Endometrial microvascular endothelial cells (primary cell): ENCODE data around the gene SECTM1. TPM values are rescaled to one million over a fixed set of nuclear protein-coding genes. Genes with fewer than 3 reads are reported as not detected.
"Not testable (repeated sequence)": the region's sequence is repeated elsewhere in the genome, so short reads cannot be mapped to it uniquely, and the experiment has no call there.

Experiments
- in situ Hi-C: cut with HindIII; loops from 2 replicates; pipeline ENCODE4 v1.10.0; 2017; ENCODE audit warnings: low sequenced_read_pairs, low pct_unique_long_range_greater_than_20kb; ENCODE audit errors: inconsistent ontology term
- total RNA-seq: library from RNA; depleted of rRNA; stranded (reverse); fragments of >200 nt; gene quantifications from one replicate; pipeline ENCODE4 v1.2.3, GENCODE V29; 2015; ENCODE audit errors: inconsistent ontology term

Gene SECTM1
- total RNA-seq, 1 donor from 2014 or later = 8.0 TPM

DNA sequence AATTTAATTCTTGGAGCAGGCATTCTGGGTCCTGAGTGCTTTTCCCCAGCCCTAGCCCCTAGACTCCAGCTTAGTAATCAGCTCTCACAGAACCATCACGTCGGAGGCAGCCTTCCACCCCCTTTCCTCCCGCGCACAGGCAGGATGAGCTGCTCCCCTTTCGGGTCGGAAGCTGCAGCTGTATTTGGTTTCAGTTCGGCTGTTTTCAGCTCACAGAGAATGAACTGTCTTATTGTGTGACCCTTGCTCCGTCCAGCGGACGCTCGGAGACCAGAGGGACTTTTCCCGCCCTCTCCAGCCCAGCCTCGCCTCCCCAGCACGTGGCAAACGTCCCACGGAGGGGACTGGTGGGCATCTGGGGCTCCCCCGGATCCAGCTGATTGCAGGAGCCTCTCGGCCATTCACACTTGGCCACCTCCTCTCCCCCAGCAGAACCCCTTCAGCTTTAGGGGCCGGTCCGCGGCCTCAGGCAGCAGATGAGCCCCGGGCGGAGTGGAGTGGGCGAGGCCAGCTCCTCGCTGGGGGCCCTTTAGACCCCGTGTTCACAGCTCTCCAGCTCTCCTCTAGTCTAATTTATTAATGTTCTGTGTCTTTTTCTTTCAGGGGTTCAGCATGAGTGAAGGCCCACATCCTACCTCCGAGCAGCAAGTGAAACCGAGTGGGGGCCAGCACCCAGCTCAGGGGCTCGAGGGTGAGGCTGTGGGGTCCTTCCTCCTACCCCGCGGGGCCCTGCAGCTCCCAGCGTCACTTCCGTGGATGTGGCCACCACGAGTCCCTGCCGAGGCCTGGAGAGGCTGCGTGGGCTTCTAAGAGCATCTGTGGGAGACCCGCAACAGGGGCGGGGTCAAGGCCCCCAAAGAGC lies 37.1 kb upstream of the SECTM1 start:
- in situ Hi-C loops = no loop called here

DNA sequence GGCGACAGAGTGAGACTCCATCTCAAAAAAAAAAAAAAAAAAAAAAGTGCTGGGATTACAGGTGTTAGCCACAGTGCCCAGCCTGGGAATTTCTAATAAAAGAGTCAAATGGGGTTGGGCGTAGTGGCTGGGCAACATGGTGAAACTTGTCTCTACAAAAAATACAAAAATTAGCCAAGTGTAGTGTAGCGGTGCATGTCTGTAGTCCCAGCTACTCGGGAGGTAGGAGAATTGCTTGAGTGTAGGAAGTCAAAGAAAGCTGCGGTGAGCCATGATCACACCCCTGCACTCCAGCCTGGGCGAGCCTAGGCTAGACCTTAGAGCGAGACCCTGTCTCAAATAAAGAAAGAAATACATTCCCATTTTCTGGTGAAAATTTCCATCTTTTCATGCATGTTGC lies 35.6 kb upstream of the SECTM1 start:
- in situ Hi-C loops = no loop called here

DNA sequence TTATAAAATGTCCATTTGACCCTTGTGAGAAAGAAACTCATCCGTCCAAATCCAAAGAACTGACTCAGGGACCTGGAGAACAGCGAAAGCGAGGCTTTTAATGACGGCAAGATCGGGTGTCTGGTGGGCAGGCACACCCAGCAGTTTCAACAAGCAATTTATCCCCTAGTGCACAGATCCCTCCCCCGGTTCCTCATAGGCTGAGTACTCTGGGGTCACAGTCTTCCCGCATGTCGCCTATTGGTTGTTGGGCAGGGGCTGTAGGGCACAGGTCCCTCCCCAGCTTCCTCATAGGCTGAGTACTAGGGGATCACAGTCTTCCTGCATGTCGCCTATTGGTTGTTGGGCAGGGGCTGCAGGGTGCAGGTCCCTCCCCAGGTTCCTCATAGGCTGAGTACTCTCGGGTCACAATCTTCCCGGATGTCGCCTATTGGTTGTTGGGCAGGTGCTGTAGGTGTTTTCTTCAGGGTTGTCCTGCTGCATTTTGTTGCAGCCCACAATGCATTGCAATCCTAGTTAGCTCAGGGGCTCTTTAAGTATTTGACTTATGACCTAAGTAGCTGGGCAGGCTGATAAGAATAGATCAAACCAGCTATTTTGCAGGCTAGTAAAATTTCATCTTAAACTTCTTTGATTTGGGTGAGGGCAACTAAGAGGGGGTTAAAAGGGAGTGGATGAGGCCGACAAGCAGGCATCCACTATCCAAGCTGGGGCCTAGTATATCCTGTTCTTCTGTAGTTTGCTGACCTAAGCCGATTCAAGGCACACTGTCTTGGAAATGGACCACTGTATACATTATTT lies 34.4 kb upstream of the SECTM1 start:
- in situ Hi-C loops = no loop called here

DNA sequence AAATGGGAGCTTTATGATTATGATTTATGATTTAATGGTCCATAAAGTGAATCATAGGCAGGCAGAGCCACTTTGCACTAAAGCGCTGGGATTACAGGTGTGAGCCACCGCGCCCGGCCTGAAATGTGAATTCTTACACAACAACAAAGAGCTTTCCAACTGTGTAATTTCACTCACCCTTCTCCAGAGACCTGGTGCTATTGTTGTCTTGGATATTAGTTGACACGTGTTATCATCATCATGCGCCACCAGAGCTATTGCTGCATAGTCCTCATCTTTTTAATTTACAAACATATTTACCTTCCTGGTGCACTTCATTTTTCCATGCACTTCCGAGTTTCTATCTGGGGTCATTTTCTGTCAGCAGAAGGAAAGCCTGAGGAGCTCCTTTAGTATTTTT lies 33.2 kb upstream of the SECTM1 start:
- in situ Hi-C loops = no loop called here

DNA sequence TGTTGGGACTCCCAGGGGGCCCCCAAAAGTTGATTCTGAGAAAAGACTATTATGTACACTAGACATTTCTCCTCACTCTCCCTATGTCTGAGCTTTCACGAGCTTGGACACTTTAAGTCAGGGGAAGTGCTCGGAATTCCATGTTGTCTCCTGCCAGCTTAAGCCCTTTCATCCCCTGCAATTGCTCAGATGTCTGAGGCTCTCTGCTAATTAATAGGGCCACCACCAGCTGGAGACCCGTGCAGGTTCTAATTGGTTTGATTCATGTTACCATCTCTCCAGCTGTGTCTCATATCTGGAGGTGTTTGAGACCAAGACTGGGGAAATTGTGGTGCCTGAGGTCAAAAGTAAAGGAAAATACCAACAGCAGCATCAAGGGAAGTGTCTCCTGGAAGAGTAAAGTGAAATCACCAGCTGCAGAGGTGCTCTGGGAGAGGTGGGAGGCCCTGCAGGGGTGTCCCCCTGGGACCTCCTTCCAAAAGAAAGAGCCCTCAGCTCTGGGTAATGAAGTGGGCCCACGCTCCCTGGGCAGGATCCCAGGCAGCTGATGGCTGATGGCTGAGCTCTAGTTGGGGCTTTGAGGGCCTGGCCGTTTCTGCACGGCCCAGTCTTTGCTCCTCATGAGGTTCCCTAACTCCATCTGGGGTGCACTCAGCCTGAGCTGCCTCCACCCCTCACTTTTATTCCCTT lies 32.2 kb upstream of the SECTM1 start:
- in situ Hi-C loops = no loop called here

DNA sequence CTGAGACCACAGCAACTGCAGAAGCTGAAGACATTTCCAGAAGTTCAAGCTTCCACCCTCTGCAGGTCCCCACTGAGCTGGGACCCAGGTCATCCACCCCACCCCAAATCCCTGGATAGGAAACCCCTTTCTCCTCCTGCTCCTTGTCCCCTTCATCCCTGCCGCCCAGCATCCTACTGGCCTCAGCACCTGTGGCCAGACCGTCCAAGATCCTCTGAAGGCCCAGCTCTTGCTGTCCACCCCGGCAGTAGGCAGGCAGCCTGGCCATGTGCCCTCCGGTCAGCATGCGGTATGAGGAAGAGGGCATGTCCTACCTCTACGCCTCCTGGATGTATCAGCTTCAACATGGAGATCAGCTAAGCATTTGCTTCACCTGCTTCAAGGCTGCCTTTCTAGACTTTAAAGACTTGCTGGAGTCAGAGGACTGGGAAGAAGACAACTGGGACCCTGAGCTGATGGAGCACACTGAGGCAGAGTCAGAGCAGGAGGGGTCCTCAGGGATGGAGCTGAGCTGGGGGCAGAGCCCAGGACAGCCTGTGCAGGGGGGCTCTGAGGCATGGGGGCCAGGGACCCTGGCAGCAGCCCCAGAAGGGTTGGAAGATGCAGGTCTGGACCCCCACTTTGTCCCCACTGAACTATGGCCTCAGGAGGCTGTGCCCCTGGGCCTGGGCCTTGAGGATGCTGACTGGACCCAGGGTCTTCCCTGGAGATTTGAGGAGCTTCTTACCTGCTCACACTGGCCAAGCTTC lies 28.5 kb upstream of the SECTM1 start:
- in situ Hi-C loops = no loop called here

DNA sequence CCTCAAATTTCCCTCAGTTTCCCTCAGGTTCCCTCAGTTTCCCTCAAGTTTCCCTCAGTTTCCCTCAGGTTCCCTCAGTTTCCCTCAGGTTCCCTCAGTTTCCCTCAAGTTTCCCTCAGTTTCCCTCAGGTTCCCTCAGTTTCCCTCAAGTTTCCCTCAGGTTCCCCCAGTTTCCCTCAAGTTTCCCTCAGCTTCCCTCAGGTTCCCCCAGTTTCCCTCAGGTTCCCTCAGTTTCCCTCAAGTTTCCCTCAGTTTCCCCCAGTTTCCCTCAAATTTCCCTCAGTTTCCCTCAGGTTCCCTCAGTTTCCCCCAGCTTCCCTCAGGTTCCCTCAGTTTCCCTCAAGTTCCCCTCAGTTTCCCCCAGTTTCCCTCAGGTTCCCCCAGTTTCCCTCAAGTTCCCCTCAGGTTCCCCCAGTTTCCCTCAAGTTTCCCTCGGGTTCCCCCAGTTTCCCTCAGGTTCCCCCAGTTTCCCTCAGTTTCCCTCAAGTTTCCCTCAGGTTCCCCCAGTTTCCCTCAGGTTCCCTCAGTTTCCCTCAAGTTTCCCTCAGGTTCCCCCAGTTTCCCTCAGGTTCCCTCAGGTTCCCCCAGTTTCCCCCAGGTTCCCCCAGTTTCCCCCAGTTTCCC lies 26.0 kb upstream of the SECTM1 start:
- in situ Hi-C loops = not testable (repeated sequence)

DNA sequence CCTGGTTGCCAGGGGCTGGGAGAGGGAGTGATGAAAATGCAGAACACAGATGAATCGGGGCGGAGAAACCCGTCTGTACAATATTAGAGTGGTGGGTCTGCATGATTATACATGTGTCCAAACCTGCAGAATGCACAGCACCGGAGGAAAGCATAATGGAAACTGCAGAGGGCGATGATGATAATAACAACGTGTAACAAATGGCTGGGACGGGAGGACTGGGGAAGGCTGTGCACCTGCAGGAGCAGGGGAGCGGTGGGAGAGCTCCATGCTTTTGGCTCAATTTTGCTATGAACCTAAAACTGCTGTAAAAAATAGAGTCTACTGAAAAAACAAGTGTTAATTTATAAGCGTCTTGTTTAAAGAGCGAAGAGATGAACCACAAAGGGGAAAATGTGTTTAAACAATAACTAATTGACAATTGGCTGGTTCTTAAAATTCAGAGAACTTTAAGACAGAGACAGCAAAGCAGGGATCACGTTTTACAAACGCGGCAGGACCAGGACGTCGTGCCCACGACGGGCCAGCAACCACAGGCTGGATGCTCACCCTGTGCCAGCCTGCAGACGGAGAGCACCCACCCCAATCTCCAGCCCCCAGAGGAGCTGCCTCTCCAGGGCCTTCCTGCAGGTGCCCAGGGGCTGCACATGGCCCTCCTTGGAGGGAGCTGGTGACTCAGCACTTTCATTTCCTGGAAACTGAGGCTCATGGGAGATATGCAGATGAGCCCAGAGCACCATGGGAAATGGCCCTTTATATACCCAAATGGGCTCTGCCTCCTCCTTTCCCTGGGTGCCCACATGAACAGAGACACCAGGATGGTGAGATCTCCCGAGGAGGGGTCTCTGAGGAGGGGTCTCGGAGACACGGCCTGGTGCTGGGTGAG lies 25.1 kb upstream of the SECTM1 start, which contains the start of gene TEX19:
Gene TEX19 (plus strand): TSS at position 783 of the 886 bp plus-strand sequence. CDS start 2,904 bp downstream, outside the sequence.
- in situ Hi-C loops = no loop called here

DNA sequence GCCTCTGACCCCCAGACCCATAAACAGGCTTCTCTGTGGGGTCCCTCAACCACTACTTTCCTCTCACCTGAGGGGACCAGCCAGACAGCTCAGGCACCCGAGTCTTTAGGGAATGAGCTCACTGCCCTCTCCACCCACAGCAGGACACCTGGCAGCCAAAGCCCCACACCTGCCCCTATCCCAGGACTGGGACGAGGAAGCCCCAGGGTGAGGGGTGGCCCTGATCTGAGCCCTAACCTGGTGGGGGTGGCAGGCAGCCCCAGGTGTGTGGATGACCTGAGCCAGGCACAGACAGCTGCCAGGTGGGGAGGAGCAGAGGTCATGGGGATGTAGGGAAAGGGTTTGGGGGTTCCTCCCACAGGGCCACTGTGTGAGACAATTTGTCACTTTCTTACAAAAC lies 23.8 kb upstream of the SECTM1 start:
- in situ Hi-C loops = no loop called here

DNA sequence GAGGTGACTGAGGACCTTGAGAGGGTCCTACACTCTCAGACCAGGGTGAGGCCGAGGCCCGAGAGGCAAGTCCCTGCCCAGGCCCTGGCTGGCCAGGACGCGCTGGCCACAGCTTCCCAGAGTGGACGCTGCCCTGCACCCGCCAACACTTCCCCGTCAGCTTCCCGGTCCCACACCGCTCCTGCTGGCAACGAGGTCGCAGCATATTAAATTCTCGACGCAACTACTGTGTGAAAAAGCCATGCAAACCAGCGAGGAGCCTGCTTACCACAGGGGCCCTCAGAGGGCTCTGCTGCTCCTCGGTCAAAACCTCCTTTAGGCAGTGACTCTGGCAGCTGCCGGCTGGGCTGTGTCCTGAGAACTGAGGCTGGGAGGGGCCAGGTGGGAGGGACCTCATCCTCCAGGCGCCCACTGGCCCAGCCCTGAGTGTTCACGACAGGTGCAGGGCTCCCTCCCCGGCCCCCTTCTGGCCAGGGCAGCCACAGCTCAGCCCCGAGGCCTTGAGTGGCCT lies 23.3 kb upstream of the SECTM1 start:
- in situ Hi-C loops = no loop called here

DNA sequence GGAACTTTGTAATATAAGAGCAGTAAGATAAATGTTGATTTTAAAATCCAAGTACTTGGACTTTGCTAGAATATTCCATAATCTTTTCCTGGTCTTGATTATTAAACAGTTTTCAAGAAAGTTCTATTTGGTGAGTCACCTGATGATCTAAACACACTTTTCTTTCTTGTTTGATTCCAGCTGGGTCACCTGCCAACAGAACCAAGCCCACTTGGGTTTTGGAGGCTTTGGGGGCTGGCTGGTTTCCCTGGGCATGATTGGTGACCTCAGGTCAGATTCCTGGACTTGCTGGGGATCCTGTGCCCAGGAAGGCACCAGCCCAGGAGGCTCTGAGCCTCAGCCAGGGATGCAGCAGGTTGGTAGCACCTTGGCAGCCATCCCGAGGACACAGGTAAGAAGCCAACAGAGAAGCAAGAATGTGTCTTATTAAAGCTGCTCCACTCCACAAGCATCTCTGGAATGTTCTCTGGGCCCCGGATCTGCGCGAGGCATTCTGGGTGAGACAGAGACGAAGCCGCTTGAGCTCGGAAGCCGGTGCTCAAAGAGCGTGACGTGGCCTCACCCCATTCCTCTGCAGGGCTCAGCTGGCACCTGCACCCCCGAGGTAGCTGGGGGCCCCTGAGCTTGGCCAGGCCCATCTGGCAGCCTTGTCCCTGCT lies 22.3 kb upstream of the SECTM1 start:
- in situ Hi-C loops = no loop called here

DNA sequence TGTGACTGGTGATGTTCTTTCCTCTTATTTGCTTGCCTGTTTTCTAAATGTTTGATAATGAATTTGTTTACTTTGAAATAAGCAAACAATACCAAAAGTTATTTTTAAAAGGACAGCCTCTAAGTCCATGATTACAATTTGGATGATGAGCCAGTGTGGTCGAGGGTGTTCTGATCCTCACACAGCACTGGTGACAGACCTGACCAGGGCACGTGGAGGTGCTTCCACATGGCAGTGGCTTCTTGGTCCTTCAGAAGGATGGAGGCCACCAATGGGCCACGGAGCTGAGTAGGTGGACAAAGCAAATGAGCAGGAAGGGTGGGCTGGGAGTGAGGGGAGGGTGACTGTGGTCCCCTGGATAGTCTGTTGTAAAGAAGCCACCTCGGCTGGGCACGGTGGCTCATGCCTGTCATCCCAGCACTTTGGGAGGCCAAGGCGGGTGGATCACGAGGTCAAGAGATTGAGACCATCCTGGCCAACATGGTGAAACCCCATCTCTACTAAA lies 21.3 kb upstream of the SECTM1 start:
- in situ Hi-C loops = no loop called here

DNA sequence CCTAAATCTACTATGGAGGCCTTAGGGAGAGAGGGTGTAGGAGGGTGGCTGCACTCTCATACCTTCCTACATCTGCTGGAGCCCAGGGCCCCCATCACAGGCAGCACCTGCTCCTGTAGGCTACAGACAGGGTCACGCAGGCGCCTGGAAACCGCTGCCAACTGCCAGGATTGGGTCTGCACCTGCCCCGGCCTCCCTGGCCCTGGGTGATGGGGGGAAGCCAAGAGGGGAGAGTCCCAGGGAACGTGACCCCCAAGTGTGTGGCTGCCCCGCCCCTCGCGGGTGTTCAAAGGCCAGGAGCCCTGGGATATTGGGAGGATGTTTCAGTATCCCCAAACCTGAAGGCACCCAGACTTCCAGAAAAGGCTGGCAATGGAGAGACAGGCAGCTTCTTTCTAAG lies 19.9 kb upstream of the SECTM1 start:
- in situ Hi-C loops = no loop called here

DNA sequence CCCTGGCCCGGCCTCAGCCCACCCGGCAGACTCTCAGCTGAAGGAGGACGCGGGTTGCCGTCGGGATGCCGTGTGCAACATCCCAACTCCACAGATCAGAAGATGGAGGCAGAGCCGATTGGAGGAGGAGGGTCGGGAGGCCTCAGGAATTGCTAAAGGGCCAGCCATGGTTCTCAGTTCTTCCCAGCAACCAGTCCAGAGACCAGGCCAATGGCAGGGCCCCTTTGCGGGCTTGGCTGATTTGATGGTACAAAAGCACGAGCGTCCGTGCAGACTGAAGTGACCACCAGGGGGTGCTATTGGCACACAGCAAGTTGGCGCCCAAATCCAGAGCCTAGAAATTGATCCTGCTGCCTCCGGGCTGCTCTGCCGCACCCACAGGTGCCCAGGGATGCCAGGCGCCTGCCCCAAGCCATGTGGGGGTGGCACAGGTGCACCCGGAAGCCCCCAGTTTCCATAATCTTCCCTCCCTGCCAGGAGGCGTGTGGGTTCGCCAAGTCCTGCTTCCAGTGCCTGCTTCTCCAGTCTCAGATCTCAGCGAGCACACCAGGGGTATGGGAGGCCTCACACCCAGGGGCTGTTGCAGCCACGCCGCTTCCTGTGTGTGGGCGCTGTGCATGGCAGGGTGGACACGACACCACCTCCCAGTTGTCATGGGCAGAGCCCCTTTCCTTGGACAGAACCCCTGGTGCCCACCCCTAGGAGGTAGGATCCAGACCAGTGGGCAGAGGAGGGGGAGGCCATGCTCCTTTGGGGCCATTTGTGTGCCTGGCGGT lies 18.3 kb upstream of the SECTM1 start:
- in situ Hi-C loops = no loop called here

DNA sequence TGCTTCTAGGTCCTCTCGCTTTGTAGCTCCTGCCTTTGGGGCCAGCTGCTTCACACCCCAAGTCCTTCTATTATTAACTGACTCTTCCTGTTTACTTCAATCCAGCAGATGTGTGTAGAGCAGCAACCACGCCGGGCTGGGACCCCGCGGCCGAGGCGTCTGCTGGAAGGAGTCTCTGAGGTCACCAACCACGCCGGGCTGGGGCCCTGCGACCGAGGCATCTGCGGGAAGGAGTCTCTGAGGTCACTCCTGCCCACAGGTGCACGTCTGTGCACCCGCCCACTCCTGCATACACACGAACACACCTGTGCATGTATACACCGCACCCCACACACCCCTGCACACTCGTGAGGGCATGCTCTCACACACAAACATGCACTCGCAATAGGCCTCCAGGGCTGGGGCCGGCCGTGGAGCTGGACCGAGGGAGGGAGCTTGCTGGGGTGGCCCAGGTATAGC lies 17.7 kb upstream of the SECTM1 start:
- in situ Hi-C loops = no loop called here
